Bone marrow (tissue), 2 donors: ENCODE measurements around the gene SLC25A5.

Experiments
- DNase-seq, 2 donors: peaks; one replicate each; lab custom pipeline; 2025; lab: John Stamatoyannopoulos, UW

The SLC25A5 gene

DNA sequence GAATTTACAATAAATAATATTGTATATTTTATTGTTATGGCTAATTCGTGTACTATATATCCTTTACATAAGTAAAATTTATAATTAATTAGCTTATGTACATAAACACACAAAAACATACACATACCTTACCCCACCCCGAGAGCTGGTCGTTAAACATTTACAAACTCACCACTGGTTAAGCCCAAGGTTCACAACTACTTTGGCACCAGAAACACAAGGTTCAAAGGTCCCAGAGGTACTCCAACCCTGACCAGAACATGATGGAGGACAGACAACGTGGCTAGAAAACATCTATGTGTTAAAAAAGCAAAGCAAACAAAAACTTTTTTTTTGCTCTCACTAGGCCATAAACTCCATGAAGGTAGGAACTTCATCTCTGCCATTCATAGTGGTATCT, 37.7 kb downstream of the SLC25A5 start:
- no peak for DNase-seq

GRCh38 chrX:119507206-119507605, 39.0 kb downstream of the SLC25A5 start:
- no peak for DNase-seq

DNA sequence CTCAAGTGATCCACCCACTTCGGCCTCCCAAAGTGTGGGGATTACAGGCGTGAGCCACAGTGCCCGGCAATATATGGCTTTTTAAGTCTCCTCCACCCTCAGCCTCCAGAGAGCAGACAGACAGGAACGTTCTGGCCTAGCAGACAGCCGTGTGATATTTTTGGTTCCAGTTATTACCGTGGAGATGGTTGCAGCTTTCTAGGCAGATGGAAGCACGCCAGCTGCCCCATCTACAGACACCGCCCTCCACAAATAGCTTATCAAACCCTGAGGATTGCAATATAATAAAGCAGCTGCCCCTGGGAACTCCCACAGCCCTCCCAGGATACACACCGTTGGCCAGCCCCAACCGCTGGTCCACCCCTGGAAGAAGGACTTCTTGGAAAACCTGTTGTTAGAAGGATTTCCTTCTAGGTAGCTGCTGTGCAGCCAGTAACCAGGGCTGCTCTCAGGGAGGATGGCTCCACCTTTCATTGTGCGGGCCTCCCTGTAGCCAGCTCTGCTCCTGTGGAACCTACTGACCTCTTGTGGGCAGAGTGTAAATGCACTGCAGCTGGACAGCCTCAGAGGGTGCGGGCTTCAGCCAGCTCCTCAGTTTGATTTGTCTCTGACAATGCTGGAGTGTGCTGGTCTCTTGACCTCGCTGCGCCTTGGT, 44.0 kb downstream of the SLC25A5 start:
- no peak for DNase-seq

GRCh38 chrX:119516157-119516702, 48.0 kb downstream of the SLC25A5 start:
- peak; percentile 0 to 68 for DNase-seq

GRCh38 chrX:119518371-119518770, 50.1 kb downstream of the SLC25A5 start:
- no peak for DNase-seq
